PC-3 (cell line): ENCODE results near the gene USP34. TPM values are rescaled to one million over a fixed set of nuclear protein-coding genes. Genes with fewer than 3 reads are reported as not detected.

ENCODE experiments used
- ATAC-seq: fragments of 200-7000 bp; cut with Tn5 transposase; 2 replicates; pipeline ENCODE4 v1.9.1; 2020; ENCODE audit warnings: mild to moderate bottlenecking, moderate library complexity
- BruUV-seq: library from RNA; stranded (reverse); fragments of 400-500 nt; replicated peaks from 2 replicates; lab custom pipeline; 2021; lab: Mats Ljungman, UMichigan
- CTCF ChIA-PET: fragments of 300-600 bp; sonication (Branson Sonifier 250); formaldehyde crosslinking; loops from one replicate; lab custom pipeline; 2022; ENCODE audit warnings: antibody characterized with exemption; lab: Charles Lee
- POLR2A ChIA-PET: fragments of 300-600 bp; sonication (Branson Sonifier 250); formaldehyde crosslinking; loops from one replicate; lab custom pipeline; 2022; ENCODE audit warnings: antibody characterized with exemption; ENCODE audit not compliant: unreplicated experiment; lab: Charles Lee
- DNase-seq: peaks from one replicate; pipeline ENCODE4 v3.0.0-alpha.2; 2015
- H2AFZ ChIP-seq: fragments of 300-600 bp; sonication (generic); 2 replicates; pipeline ENCODE4 v1.6.0; 2016; ENCODE audit warnings: antibody characterized with exemption, low read length
- H3F3A ChIP-seq: fragments of 300-600 bp; sonication (generic); one replicate; pipeline ENCODE4 v1.6.0; 2017; ENCODE audit warnings: antibody characterized with exemption, low read length, control low read depth, mild to moderate bottlenecking; ENCODE audit not compliant: unreplicated experiment
- H3K27ac ChIP-seq: fragments of 300-600 bp; sonication (generic); 2 replicates; pipeline ENCODE4 v1.5.1; 2016; ENCODE audit warnings: mild to moderate bottlenecking, low read length
- H3K27me3 ChIP-seq: fragments of 300-600 bp; sonication (generic); 2 replicates; pipeline ENCODE4 v1.6.1; 2016; ENCODE audit warnings: low read length, mixed read lengths
- H3K36me3 ChIP-seq: fragments of 300-600 bp; sonication (generic); 2 replicates; pipeline ENCODE4 v1.6.1; 2016; ENCODE audit warnings: low read depth, mixed run types, low read length, mixed read lengths
- H3K4me1 ChIP-seq: fragments of 300-600 bp; sonication (generic); 2 replicates; pipeline ENCODE4 v1.5.1; 2016; ENCODE audit warnings: low read length; ENCODE audit not compliant: insufficient read depth
- H3K4me2 ChIP-seq: fragments of 300-600 bp; sonication (generic); 2 replicates; pipeline ENCODE4 v1.6.0; 2016; ENCODE audit warnings: low read length
- H3K4me3 ChIP-seq: fragments of 300-600 bp; sonication (generic); 2 replicates; pipeline ENCODE4 v1.5.1; 2016; ENCODE audit warnings: mild to moderate bottlenecking, low read length, mixed read lengths
- H3K79me2 ChIP-seq: fragments of 300-600 bp; sonication (generic); 2 replicates; pipeline ENCODE4 v1.6.1; 2017; ENCODE audit warnings: low read length, mixed read lengths
- H3K9ac ChIP-seq: fragments of 300-600 bp; sonication (generic); 2 replicates; pipeline ENCODE4 v1.6.0; 2016; ENCODE audit warnings: mild to moderate bottlenecking, low read length
- H3K9me2 ChIP-seq: fragments of 300-600 bp; sonication (generic); replicated peaks from 2 replicates; pipeline ENCODE4 v1.6.1; 2016; ENCODE audit warnings: mixed run types, low read length, mixed read lengths
- H3K9me3 ChIP-seq: fragments of 300-600 bp; sonication (generic); 2 replicates; pipeline ENCODE4 v1.6.1; 2016; ENCODE audit warnings: low read length, mixed read lengths
- H4K20me1 ChIP-seq: fragments of 300-600 bp; sonication (generic); 2 replicates; pipeline ENCODE4 v1.6.1; 2016; ENCODE audit warnings: low read length, mixed read lengths
- CTCF ChIP-seq: fragments of 300-600 bp; sonication (generic); conservative IDR thresholded peaks from 2 replicates; pipeline ENCODE4 v1.5.1; 2017; ENCODE audit warnings: antibody characterized with exemption, low read depth, mild to moderate bottlenecking, low read length
- EZH2 ChIP-seq: fragments of 300-600 bp; sonication (generic); IDR thresholded peaks from one replicate; pipeline ENCODE4 v1.6.1; 2017; ENCODE audit warnings: antibody characterized with exemption, mild to moderate bottlenecking, low read length; ENCODE audit not compliant: unreplicated experiment
- EZH2phosphoT487 ChIP-seq: fragments of 300-600 bp; sonication (generic); IDR thresholded peaks from 2 replicates; pipeline ENCODE4 v1.6.1; 2018; ENCODE audit warnings: mild to moderate bottlenecking, antibody characterized with exemption, low read length, borderline replicate concordance
- intact Hi-C: fragments of 100-400 bp; cut with micrococcal nuclease; formaldehyde crosslinking; loops from 2 replicates; pipeline ENCODE4 v1.9.0; 2023
- total RNA-seq: library from RNA; depleted of rRNA; stranded (reverse); fragments of >200 nt; gene quantifications from 2 replicates; pipeline ENCODE4 v1.2.3, GENCODE V29; 2014

The USP34 gene
- total RNA-seq, 1 experiment from 2014 or later: 67.1 TPM

DNA sequence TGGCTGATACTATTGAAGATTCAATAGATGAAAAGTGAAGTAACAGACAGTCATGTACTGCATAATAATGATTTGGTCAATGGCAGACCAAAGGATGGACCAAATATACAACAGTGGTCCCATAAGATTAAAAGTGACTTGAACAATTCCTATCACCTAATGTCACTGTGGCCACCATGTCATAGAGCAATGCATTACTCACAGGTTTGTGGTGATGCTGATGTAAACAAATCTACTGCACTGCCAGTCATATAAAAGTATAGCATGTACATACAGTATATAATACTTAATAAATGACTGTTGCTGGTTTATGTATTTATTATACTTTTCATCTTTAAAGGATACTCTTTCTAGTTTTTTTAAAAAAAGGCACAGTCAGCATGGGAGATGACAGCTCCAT is 99.9 kb downstream of the USP34 start:
- H3K79me2 ChIP-seq: peaks cover 8% of the 10 kb centered on the region; the same call in 1 of the 2 replicates
- BruUV-seq: no TSS peak
- intact Hi-C loops: no loop called here

GRCh38 chr2:61368687-61369665 is 101.9 kb downstream of the USP34 start:
- Histone ChIP-seq H3K36me3 (peaks cover 23% of the 10 kb centered on the region), H2AFZ (no peak overlapping the region), H3K9me2 (no peaks in the 10 kb centered on the region), H3F3A (no peaks in the 10 kb centered on the region), H3K79me2 (peaks cover 8% of the 10 kb centered on the region; the same call in 1 of the 2 replicates), H3K4me1 (peaks cover 7% of the 10 kb centered on the region), H3K4me2 (no peak overlapping the region), H3K27me3 (no peaks in the 10 kb centered on the region), H3K27ac (no peak overlapping the region), H3K9ac (no peak overlapping the region), H3K4me3 (no peak overlapping the region), H3K9me3 (no peaks in the 10 kb centered on the region), H4K20me1 (peaks cover 5% of the 10 kb centered on the region; the same call in 1 of the 2 replicates)
- BruUV-seq: no TSS peak
- no peak for DNase-seq
- ATAC-seq: no peak
- CTCF ChIA-PET: no interaction called here
- intact Hi-C loops: no loop called here
- POLR2A ChIA-PET: no interaction called here
- no peak for TF ChIP-seq EZH2phosphoT487
- TF ChIP-seq EZH2: no peak
- TF ChIP-seq CTCF: no peak

More for the DNA sequence above, 99.9 kb downstream of the USP34 start:
- Histone ChIP-seq H3F3A (no peaks in the 10 kb centered on the region), H3K4me3 (no peak overlapping the region), H3K27me3 (no peaks in the 10 kb centered on the region), H3K9me2 (no peaks in the 10 kb centered on the region), H3K4me2 (no peak overlapping the region), H3K27ac (no peak overlapping the region), H3K9me3 (no peaks in the 10 kb centered on the region), H3K9ac (no peak overlapping the region), H3K4me1 (no peaks in the 10 kb centered on the region), H4K20me1 (no peaks in the 10 kb centered on the region), H2AFZ (no peak overlapping the region), H3K36me3 (peaks cover 34% of the 10 kb centered on the region)
- CTCF ChIA-PET: no interaction called here
- TF ChIP-seq EZH2phosphoT487: no peak
- TF ChIP-seq EZH2: no peak
- TF ChIP-seq CTCF: no peak
- POLR2A ChIA-PET: no interaction called here
- no peak; the same call in 1 of the 2 replicates for ATAC-seq
- DNase-seq: peak; percentile 17

GRCh38 chr2:61367177-61367576 is 103.7 kb downstream of the USP34 start:
- Histone ChIP-seq H3K36me3 (peaks cover 30% of the 10 kb centered on the region), H3K9me2 (no peaks in the 10 kb centered on the region), H3K9me3 (no peaks in the 10 kb centered on the region), H3K79me2 (peaks cover 4% of the 10 kb centered on the region), H3K9ac (no peak overlapping the region), H3K4me1 (peaks cover 13% of the 10 kb centered on the region), H4K20me1 (peaks cover 7% of the 10 kb centered on the region; the same call in 1 of the 2 replicates), H3K4me3 (no peak overlapping the region), H3K27me3 (no peaks in the 10 kb centered on the region), H2AFZ (no peak overlapping the region), H3K27ac (no peak overlapping the region), H3K4me2 (no peak overlapping the region), H3F3A (no peaks in the 10 kb centered on the region)
- DNase-seq: no peak
- TF ChIP-seq CTCF: no peak
- no peak for TF ChIP-seq EZH2phosphoT487
- no peak for TF ChIP-seq EZH2
- ChIA-PET CTCF (no interaction called here), POLR2A (interaction anchor here (0.6 kb wide), 1 partner anchor 70 kb away, joined by 3 read pairs; no protein-coding TSS in a partner anchor)
- no peak for ATAC-seq
- intact Hi-C loops: no loop called here
- BruUV-seq: no TSS peak
